Ectodermal cell (in vitro differentiated cells): ENCODE measurements around the gene ABHD12.

Experiments
- H3K27ac ChIP-seq: 2 replicates; pipeline ENCODE4 v1.7.0; 2013; ENCODE audit warnings: mild to moderate bottlenecking, low read depth, low read length; ENCODE audit not compliant: insufficient read depth, poor library complexity, severe bottlenecking
- H3K27me3 ChIP-seq: 2 replicates; pipeline ENCODE4 v1.7.0; 2013; ENCODE audit warnings: mild to moderate bottlenecking, low read length; ENCODE audit not compliant: insufficient read depth, control insufficient read depth, poor library complexity, severe bottlenecking
- H3K36me3 ChIP-seq: one replicate; pipeline ENCODE4 v1.7.0; 2013; ENCODE audit warnings: low read length; ENCODE audit not compliant: control insufficient read depth, insufficient read depth
- H3K4me1 ChIP-seq: one replicate; pipeline ENCODE4 v1.7.0; 2013; ENCODE audit warnings: low read length; ENCODE audit not compliant: control insufficient read depth, insufficient read depth
- H3K4me3 ChIP-seq: 2 replicates; pipeline ENCODE4 v1.7.0; 2013; ENCODE audit warnings: low read depth, low read length, control low read depth; ENCODE audit not compliant: insufficient read depth
- H3K9me3 ChIP-seq: 2 replicates; pipeline ENCODE4 v1.7.0; 2013; ENCODE audit warnings: mild to moderate bottlenecking, low read length, moderate library complexity; ENCODE audit not compliant: control insufficient read depth
- WGBS, 2 experiments: methylation state at CpG; one replicate each; pipeline ENCODE4 v1.1.7; 2013; ENCODE audit warnings: missing lambda C conversion rate in 2 of 2; 5-methylcytosine and 5-hydroxymethylcytosine counted together

Gene ABHD12

DNA sequence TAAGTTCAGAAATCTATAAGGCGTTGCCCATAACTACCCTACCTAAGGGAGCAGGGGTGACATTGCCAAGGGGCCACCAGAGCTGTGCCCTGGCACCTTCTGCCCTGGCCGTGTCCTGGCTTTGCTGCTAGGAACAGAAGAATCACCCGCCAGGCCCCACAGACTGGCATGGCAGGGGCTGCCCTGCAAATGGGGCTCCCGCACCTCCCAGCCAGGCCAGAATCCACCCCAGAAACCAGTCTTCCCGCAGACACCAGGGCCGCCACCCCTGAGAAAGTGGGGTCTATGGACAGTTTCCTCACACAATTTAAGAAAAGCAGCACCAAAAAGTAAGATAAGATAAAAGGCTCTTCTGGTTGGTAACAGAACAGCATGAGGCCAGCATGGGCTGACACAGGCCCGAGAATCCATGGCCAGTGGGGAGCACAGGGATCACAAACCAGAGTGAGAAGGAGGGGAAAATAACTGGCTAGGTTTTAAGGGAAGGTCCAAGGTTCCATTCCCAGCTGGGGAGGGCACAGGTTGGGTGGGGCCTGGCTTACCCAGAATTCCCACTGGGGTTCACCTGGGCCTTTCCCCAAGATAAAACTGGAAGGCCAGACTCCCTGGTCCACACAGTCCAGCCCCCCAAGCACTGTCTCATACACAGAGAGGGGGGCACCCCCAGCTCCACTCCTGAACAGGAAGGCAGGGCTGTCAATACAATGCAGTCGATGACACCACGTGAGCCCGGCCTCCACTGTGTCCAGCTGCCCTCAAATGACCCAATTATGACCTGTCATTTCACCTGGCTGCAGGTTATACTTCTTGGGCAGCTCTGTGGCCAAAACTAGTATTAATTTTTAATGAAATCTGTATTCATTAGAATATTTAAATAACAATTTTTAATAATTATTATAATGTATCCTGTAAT is 83.4 kb downstream of the ABHD12 start:
- Histone ChIP-seq H3K4me1 (no peaks in the 10 kb centered on the region), H3K36me3 (peaks cover 3% of the 10 kb centered on the region), H3K27ac (no peak overlapping the region), H3K4me3 (no peak overlapping the region), H3K27me3 (no peaks in the 10 kb centered on the region), H3K9me3 (no peaks in the 10 kb centered on the region)
- WGBS, 2 experiments, result 91 to 94% methylated on average over 10 of the region's 10 CpGs

DNA sequence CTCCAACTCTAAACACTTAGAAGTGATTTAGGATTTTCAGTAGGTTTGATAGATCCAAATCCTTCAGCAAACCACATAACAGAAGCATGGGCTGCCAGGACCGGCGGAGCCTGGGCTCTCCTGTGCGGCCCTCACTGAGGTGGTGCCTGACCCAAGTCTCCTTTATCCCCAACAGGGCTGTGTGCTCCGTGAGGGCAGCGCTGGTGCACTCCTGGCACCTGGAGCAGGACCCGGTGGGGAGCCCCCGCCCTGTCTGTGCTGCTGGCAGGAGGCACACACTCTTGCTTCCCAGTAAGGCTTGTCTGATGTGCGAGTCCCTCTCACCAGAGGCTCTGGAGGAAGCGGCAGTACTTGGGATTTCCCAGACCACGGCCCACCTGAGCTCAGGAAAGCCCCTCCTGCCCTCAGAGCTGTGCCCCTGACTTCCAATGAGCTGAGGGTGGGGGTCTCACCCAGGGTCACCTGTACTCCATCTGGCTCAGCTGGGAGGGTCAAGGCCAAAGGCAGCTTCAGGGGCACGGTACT is 86.5 kb downstream of the ABHD12 start:
- H3K9me3 ChIP-seq, result no peaks in the 10 kb centered on the region
- WGBS, 2 experiments, result 93 to 94% methylated on average over 11 of the region's 11 CpGs
- H3K36me3 ChIP-seq, result peaks cover 3% of the 10 kb centered on the region
- H3K4me3 ChIP-seq, result no peak overlapping the region
- no peaks in the 10 kb centered on the region for H3K4me1 ChIP-seq
- H3K27ac ChIP-seq, result no peak overlapping the region
- no peaks in the 10 kb centered on the region for H3K27me3 ChIP-seq

DNA sequence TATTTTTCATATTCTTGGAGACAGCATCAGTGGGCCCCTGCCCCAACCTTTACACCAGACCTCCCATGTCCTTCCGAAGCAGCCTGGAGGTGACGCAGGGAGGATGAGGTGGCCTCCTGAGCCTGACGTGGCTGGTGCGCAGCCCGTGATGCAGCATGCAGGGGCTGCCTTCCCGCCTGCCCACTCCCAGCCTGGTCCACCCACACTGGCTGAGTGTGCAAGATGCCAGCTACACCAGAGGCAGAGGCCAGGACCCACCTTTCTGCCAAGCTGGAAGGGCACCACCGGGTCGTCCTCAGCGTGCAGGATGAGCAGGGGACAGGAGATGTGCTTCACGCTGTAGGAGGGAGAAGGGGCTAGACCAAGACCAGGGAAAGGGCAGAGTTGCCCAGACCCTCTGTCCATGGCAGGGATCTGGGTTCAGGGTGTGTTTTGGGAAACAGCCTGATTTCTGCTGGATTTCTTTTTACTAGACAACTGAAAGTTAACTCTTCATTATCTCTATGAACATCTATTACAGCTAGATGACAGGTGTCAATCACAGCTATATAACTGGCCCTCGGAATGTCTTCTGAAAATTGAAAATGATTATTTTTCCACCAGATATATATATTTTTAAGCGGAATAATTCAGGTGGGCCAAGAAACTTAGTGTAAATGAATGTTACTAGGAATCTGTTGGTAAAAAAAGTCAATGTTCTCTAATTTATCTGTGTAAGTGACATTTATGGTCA is 87.2 kb downstream of the ABHD12 start:
- no peaks in the 10 kb centered on the region for H3K4me1 ChIP-seq
- WGBS, 2 experiments, result 94 to 96% methylated on average over 10 to 12 of the region's 12 CpGs
- H3K9me3 ChIP-seq, result no peaks in the 10 kb centered on the region
- H3K27me3 ChIP-seq, result no peaks in the 10 kb centered on the region
- no peak overlapping the region for H3K4me3 ChIP-seq
- peaks cover 6% of the 10 kb centered on the region for H3K36me3 ChIP-seq
- no peak overlapping the region for H3K27ac ChIP-seq

DNA sequence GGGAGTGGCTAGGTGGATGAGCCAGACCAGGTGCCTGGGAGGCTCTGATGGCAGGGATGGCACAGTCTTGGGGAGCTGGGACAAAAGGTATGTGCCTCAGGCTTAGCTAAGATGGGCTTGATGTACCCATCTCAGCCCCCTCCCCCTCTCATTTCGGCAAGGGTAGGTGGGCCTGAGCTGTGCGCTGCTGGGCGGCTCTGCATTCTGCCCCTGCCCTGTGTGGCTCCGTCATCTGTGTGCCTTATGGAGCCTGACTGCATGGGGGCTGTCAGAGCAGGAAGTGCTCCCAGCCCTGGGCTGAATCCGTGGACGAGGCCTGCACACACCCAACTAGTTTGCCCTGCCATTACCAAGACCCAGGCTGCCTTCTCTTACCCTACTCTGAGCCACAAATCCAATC is 88.0 kb downstream of the ABHD12 start:
- Histone ChIP-seq H3K4me3 (no peak overlapping the region), H3K9me3 (no peaks in the 10 kb centered on the region), H3K4me1 (no peaks in the 10 kb centered on the region), H3K27ac (no peak overlapping the region), H3K36me3 (peaks cover 7% of the 10 kb centered on the region), H3K27me3 (no peaks in the 10 kb centered on the region)
- 91 to 94% methylated on average over 6 of the region's 6 CpGs for WGBS, 2 experiments

DNA sequence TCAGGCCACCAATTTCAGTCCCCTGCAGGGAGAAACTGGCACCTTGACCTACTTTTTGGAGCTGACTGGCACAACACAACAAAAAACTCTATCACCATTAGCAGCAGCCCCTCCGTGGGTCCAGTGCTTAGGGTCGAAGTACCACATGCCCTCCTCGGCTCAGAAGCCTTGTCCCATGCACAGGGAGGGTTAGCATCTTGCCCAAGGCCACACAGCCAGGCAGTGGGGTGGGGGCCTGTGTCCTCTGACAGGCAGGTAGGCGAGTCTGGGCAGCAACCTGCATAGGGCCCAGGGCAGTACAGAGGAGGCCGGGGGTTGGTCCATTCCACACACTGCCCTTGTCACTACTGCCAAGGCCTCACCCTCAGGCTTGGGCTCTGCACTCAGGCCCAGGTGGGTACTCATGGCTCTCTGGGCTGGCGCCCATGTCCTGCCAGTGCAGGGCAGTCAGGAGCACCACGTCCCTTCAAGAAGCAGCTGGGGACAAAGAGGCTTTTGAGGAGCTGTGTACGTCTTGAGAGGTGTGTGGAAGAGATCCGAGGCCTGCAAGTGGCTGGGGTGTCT is 89.2 kb downstream of the ABHD12 start:
- H3K4me1 ChIP-seq, result no peaks in the 10 kb centered on the region
- no peaks in the 10 kb centered on the region for H3K9me3 ChIP-seq
- H3K4me3 ChIP-seq, result no peak overlapping the region
- 94% methylated on average over 9 of the region's 9 CpGs for WGBS, 2 experiments
- peaks cover 4% of the 10 kb centered on the region for H3K36me3 ChIP-seq
- no peaks in the 10 kb centered on the region for H3K27me3 ChIP-seq
- no peak overlapping the region for H3K27ac ChIP-seq

DNA sequence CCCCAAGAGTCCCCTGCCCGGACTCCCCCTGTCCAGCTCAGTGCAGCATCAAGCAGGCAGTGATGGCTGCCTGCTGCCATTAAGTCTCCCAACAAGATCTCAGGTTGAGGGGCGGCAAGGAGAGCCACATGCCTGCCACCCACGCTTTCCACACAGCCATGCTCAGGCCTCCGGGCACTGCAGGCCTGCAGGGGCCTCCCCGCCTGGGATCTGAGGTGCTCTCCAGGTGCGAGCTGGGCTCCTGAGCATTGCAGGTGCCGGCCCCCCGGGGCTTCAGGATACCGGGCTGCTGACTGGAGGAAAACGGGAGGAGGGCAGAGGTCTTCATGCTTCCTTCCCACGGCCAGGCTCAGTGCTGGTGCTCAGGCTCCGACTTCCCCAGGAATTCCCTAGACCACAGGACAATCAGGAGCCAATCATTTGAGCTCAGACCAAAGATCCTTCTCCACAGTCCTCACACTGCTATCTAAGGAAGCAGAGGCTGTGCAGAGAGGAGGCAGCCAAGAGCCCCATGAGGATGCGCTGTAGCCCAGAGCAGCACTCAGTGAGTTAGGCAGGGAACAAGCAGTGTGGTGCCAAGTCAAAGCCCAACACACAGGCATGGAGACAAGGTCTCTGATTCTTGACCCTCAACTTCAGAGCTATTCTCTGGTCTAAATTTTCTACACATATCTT is 90.0 kb downstream of the ABHD12 start:
- Histone ChIP-seq H3K4me1 (no peaks in the 10 kb centered on the region), H3K4me3 (no peak overlapping the region), H3K27me3 (no peaks in the 10 kb centered on the region), H3K9me3 (no peaks in the 10 kb centered on the region), H3K27ac (no peak overlapping the region), H3K36me3 (peaks cover 4% of the 10 kb centered on the region)
- 83 to 84% methylated on average over 13 of the region's 13 CpGs for WGBS, 2 experiments

DNA sequence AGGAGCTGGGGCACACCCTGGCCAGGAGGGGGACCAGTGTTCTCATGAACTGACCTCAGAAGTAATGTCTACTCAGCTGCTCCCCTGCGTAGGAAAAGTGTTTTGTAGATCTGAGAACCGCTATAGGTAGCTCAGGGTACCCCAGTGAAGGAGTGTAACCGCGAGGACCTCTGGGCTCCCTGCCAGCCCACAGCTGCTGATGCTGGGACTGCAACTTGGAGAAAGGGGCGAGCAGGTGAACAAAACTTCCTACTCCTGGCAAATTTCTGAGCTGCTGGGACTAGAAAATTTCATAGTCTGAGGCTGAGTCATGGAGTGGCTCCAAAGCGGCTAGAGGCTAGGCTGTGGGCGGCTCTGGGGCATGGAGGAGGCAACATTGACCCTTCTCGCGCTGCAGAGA is 90.8 kb downstream of the ABHD12 start:
- peaks cover 4% of the 10 kb centered on the region for H3K36me3 ChIP-seq
- H3K27me3 ChIP-seq, result no peaks in the 10 kb centered on the region
- WGBS, 2 experiments, result 97% methylated on average over 9 of the region's 9 CpGs

DNA sequence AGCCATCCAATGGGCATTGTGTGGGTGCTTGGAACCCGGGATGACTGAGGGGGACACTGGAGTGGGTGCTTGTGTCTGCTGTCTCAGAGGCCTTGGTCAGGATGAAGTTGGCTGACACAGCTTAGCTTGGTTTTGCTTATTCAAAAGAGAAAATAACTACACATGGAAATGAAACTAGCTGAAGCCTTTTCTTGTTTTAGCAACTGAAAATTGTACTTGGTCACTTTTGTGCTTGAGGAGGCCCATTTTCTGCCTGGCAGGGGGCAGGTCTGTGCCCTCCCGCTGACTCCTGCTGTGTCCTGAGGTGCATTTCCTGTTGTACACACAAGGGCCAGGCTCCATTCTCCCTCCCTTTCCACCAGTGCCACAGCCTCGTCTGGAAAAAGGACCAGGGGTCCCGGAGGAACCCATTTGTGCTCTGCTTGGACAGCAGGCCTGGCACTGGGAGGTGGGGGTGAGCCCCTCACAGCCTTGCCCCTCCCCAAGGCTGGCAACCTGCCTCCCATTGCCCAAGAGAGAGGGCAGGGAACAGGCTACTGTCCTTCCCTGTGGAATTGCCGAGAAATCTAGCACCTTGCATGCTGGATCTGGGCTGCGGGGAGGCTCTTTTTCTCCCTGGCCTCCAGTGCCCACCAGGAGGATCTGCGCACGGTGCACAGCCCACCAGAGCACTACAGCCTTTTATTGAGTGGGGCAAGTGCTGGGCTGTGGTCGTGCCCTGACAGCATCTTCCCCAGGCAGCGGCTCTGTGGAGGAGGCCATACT is 93.3 kb downstream of the ABHD12 start:
- Histone ChIP-seq H3K4me1 (no peaks in the 10 kb centered on the region), H3K4me3 (no peak overlapping the region), H3K36me3 (peaks cover 4% of the 10 kb centered on the region), H3K9me3 (no peaks in the 10 kb centered on the region), H3K27me3 (no peaks in the 10 kb centered on the region), H3K27ac (no peak overlapping the region)
- WGBS, 2 experiments, result 91 to 95% methylated on average over 10 of the region's 10 CpGs

More for the DNA sequence above, 90.8 kb downstream of the ABHD12 start:
- H3K4me3 ChIP-seq, result no peak overlapping the region
- H3K9me3 ChIP-seq, result no peaks in the 10 kb centered on the region
- H3K27ac ChIP-seq, result no peak overlapping the region
- H3K4me1 ChIP-seq, result no peaks in the 10 kb centered on the region
